K562 (cell line): ENCODE data around the gene TLX2. TPM values are rescaled to one million over a fixed set of nuclear protein-coding genes. Genes with fewer than 3 reads are reported as not detected.
A peak's percentile ranks its signal among the peaks of the same experiment; 100 is the strongest.

Experiments
- ASH1L ChIP-seq: fragments of 450-650 bp; IDR thresholded peaks from 2 replicates; pipeline ENCODE4 v1.6.1; 2018; ENCODE audit warnings: borderline replicate concordance, mild to moderate bottlenecking, low read depth; ENCODE audit not compliant: partially characterized antibody
- CBFB ChIP-seq: sonication (generic); formaldehyde crosslinking; IDR thresholded peaks from 2 replicates; pipeline ENCODE4 v1.4.0; 2020; ENCODE audit warnings: mild to moderate bottlenecking, missing genetic modification reagents
- DACH1 ChIP-seq: fragments of 450-650 bp; IDR thresholded peaks from 2 replicates; pipeline ENCODE4 v1.6.1; 2018; ENCODE audit not compliant: partially characterized antibody
- E2F3 ChIP-seq: fragments of 250-450 bp; sonication (Bioruptor Pico); IDR thresholded peaks from 2 replicates; pipeline ENCODE4 v1.4.0; 2020; ENCODE audit warnings: mild to moderate bottlenecking
- ETV6 ChIP-seq, 3 experiments: fragments of 150-350 bp in 1 of 3; sonication (generic) in 1 of 3; formaldehyde crosslinking in 1 of 3; IDR thresholded peaks; 2 replicates each; pipeline versions ENCODE4 v1.6.1 to v1.8.0; 2014 to 2022; ENCODE audit warnings: borderline replicate concordance in 2 of 3, low read depth in 2 of 3, antibody characterized with exemption in 1 of 3, low read length in 1 of 3, mild to moderate bottlenecking in 1 of 3, missing genetic modification reagents in 1 of 3
- HDAC6 ChIP-seq: IDR thresholded peaks from 2 replicates; pipeline ENCODE4 v1.6.1; 2012; ENCODE audit warnings: low read depth, mild to moderate bottlenecking, control low read depth, inconsistent platforms, low read length, moderate library complexity
- HNRNPUL1 ChIP-seq: fragments of 200-400 bp; formaldehyde crosslinking; IDR thresholded peaks from 2 replicates; pipeline ENCODE4 v1.6.1; 2017; ENCODE audit warnings: low read length
- MTA1 ChIP-seq: fragments of 450-650 bp; IDR thresholded peaks from 2 replicates; pipeline ENCODE4 v1.6.1; 2017; ENCODE audit warnings: borderline replicate concordance
- RBBP5 ChIP-seq: fragments of 200-600 bp; sonication (generic); IDR thresholded peaks from 2 replicates; pipeline ENCODE4 v1.6.1; 2012; ENCODE audit warnings: borderline replicate concordance, mild to moderate bottlenecking, low read length, control low read depth, inconsistent platforms; ENCODE audit not compliant: insufficient read depth, poor library complexity, severe bottlenecking
- U2AF1 ChIP-seq: fragments of 200-400 bp; formaldehyde crosslinking; optimal IDR thresholded peaks from 2 replicates; pipeline ENCODE3; 2017; ENCODE audit warnings: mild to moderate bottlenecking, low read depth, low read length, moderate library complexity
- ZBTB11 ChIP-seq, 3 experiments: fragments of 200-800 bp in 1 of 3; fragments of 250-450 bp in 1 of 3; fragments of 450-650 bp in 1 of 3; sonication (Bioruptor Pico) in 1 of 3; sonication (Bioruptor generic) in 1 of 3; formaldehyde crosslinking in 1 of 3; IDR thresholded peaks; 2 replicates each; pipeline versions ENCODE4 v1.6.1 to v1.8.0; 2016 to 2022; ENCODE audit warnings: mild to moderate bottlenecking in 2 of 3, missing genetic modification characterization in 2 of 3, missing compliant biosample characterization in 1 of 3, moderate library complexity in 1 of 3
- ZFP30 ChIP-seq: fragments of 250-450 bp; sonication (Bioruptor Pico); IDR thresholded peaks from 2 replicates; pipeline ENCODE4 v1.8.0; 2022; ENCODE audit warnings: moderate library complexity, mild to moderate bottlenecking, inconsistent platforms, borderline replicate concordance
- ZNF212 ChIP-seq: fragments of 450-650 bp; formaldehyde crosslinking; IDR thresholded peaks from 2 replicates; pipeline ENCODE4 v1.4.0; 2020; ENCODE audit warnings: mild to moderate bottlenecking
- polyA plus RNA-seq, 8 experiments: library from polyadenylated mRNA; depleted of rRNA in 4 of 8; stranded (reverse) in 5 of 8; unstranded in 3 of 8; fragments of >200 nt; fragmentation: Nextera tagmentation in 2 of 8; fragmentation: Illumina TruSeq in 1 of 8; extraction: Ambion mirVana in 2 of 8; extraction: Trizol in 1 of 8; gene quantifications; 2 replicates each; pipeline versions ENCODE4 v1.2.1 to v1.2.3, GENCODE V29; 2011 to 2014; ENCODE audit warnings: inconsistent platforms in 1 of 8, missing spikeins in 1 of 8
- total RNA-seq, 7 experiments: library from RNA; depleted of rRNA in 6 of 7; stranded (reverse); fragments of >200 nt in 6 of 7; fragmentation: Illumina TruSeq in 2 of 7; extraction: Trizol in 2 of 7; gene quantifications; 2 replicates each; pipeline versions ENCODE4 v1.2.1 to v1.2.3, GENCODE V29; 2011 to 2021; ENCODE audit warnings: low replicate concordance in 1 of 7
- TF ChIP-seq, protein P1 (sequence below): fragments of 150-350 bp; IDR thresholded peaks from 2 replicates; pipeline ENCODE4 v1.6.1; 2014; ENCODE audit warnings: low read depth, mild to moderate bottlenecking, low read length, borderline replicate concordance
- TF ChIP-seq, protein P2 (sequence below): fragments of 150-350 bp; conservative IDR thresholded peaks from 2 replicates; pipeline ENCODE4 v1.6.1; 2014; ENCODE audit warnings: low read length

TLX2 gene
- total and polyA plus RNA-seq, 9 of the 15 experiments (the other 6 are each of a cell fraction or from before 2014, with no cell fraction given) = not detected

- TF ChIP-seq ZBTB11 (CRISPR knock-in tag; IDR thresholded peaks at IDR 0.05) = peak in 2 of 3 experiments; percentile 7 to 96; a peak in 2 of 6 replicates
- no peak for TF ChIP-seq ASH1L
- TF ChIP-seq, protein P1, sequence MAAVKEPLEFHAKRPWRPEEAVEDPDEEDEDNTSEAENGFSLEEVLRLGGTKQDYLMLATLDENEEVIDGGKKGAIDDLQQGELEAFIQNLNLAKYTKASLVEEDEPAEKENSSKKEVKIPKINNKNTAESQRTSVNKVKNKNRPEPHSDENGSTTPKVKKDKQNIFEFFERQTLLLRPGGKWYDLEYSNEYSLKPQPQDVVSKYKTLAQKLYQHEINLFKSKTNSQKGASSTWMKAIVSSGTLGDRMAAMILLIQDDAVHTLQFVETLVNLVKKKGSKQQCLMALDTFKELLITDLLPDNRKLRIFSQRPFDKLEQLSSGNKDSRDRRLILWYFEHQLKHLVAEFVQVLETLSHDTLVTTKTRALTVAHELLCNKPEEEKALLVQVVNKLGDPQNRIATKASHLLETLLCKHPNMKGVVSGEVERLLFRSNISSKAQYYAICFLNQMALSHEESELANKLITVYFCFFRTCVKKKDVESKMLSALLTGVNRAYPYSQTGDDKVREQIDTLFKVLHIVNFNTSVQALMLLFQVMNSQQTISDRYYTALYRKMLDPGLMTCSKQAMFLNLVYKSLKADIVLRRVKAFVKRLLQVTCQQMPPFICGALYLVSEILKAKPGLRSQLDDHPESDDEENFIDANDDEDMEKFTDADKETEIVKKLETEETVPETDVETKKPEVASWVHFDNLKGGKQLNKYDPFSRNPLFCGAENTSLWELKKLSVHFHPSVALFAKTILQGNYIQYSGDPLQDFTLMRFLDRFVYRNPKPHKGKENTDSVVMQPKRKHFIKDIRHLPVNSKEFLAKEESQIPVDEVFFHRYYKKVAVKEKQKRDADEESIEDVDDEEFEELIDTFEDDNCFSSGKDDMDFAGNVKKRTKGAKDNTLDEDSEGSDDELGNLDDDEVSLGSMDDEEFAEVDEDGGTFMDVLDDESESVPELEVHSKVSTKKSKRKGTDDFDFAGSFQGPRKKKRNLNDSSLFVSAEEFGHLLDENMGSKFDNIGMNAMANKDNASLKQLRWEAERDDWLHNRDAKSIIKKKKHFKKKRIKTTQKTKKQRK = no peak
- TF ChIP-seq ZNF212 (CRISPR knock-in tag) = no peak
- no peak for TF ChIP-seq U2AF1
- no peak for TF ChIP-seq DACH1
- TF ChIP-seq E2F3 (CRISPR knock-in tag) = no peak
- no peak for TF ChIP-seq ETV6 (IDR thresholded peaks at IDR 0.05; ENCODE audit: borderline replicate concordance in 1 of 2, low read depth in 2 of 2, low read length in 1 of 2)
- TF ChIP-seq ETV6 (CRISPR knock-in tag; IDR thresholded peaks at IDR 0.05; ENCODE audit: borderline replicate concordance) = 0 out of 2 replicates have a peak, but pooled peaks have one; percentile 42
- peak; percentile 54 for TF ChIP-seq RBBP5
- no peak; the same call in 1 of the 2 replicates for TF ChIP-seq MTA1
- no peak for TF ChIP-seq HDAC6
- TF ChIP-seq, protein P2, sequence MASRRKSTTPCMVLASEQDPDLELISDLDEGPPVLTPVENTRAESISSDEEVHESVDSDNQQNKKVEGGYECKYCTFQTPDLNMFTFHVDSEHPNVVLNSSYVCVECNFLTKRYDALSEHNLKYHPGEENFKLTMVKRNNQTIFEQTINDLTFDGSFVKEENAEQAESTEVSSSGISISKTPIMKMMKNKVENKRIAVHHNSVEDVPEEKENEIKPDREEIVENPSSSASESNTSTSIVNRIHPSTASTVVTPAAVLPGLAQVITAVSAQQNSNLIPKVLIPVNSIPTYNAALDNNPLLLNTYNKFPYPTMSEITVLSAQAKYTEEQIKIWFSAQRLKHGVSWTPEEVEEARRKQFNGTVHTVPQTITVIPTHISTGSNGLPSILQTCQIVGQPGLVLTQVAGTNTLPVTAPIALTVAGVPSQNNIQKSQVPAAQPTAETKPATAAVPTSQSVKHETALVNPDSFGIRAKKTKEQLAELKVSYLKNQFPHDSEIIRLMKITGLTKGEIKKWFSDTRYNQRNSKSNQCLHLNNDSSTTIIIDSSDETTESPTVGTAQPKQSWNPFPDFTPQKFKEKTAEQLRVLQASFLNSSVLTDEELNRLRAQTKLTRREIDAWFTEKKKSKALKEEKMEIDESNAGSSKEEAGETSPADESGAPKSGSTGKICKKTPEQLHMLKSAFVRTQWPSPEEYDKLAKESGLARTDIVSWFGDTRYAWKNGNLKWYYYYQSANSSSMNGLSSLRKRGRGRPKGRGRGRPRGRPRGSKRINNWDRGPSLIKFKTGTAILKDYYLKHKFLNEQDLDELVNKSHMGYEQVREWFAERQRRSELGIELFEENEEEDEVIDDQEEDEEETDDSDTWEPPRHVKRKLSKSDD = 0 out of 2 replicates have a peak, but pooled peaks have one; percentile 59
- TF ChIP-seq ZFP30 = no peak
- TF ChIP-seq CBFB = 0 out of 2 replicates have a peak, but pooled peaks have one; percentile 42
- no peak for TF ChIP-seq HNRNPUL1
These were observed 31.2 kb upstream of the TLX2 start, which contains the start of the genes CCDC142 and TTC31 (continued) for GRCh38 chr2:74482801-74483674.
